MM.1S (cell line): ENCODE data around the gene GNAQ.

Source experiments
- EZH2 ChIP-seq: fragments of 300-600 bp; sonication (generic); optimal IDR thresholded peaks from 2 replicates; pipeline ENCODE3; 2017; ENCODE audit warnings: low read depth, mild to moderate bottlenecking, antibody characterized with exemption, low read length, mixed read lengths
- EZH2phosphoT487 ChIP-seq: fragments of 300-600 bp; sonication (generic); IDR thresholded peaks from 2 replicates; pipeline ENCODE4 v1.6.1; 2018; ENCODE audit warnings: antibody characterized with exemption, low read length
- TF ChIP-seq, protein P1 (sequence below): fragments of 300-600 bp; sonication (generic); IDR thresholded peaks from 2 replicates; pipeline ENCODE4 v1.5.1; 2016; ENCODE audit warnings: antibody characterized with exemption, low read length, mixed read lengths

DNA sequence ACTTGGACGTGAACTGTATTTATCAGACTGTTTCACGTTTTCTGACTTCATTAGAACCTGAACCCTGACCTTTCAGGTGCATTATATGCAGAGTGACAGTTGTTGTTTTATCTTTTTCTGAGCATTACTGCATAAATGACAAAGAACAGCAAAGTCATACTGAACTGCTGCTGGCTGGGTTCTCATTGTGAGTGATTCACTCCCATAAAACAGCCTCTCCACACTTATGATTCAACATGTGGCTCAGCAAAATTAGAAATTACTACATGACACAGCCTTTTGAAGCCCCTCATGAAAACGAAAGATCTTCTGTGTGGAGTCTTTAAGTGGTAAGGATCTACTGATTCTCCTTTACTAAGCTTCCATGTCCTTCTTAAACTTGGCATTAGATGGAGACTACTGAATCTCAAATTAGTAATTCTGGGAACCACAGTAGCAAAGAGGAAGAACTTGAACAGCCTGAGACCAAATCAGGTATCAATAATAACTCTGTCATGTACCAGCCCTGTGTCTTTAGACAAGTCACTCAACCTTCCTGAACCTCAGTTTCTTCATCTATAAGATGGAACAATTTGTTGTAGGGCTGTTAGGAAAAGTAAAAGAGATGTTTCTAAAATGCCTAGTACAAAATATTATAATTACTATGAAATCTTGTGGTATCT lies 211.2 kb downstream of the GNAQ start:
- TF ChIP-seq, protein P1, sequence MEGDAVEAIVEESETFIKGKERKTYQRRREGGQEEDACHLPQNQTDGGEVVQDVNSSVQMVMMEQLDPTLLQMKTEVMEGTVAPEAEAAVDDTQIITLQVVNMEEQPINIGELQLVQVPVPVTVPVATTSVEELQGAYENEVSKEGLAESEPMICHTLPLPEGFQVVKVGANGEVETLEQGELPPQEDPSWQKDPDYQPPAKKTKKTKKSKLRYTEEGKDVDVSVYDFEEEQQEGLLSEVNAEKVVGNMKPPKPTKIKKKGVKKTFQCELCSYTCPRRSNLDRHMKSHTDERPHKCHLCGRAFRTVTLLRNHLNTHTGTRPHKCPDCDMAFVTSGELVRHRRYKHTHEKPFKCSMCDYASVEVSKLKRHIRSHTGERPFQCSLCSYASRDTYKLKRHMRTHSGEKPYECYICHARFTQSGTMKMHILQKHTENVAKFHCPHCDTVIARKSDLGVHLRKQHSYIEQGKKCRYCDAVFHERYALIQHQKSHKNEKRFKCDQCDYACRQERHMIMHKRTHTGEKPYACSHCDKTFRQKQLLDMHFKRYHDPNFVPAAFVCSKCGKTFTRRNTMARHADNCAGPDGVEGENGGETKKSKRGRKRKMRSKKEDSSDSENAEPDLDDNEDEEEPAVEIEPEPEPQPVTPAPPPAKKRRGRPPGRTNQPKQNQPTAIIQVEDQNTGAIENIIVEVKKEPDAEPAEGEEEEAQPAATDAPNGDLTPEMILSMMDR, result no peak
- no peak for TF ChIP-seq EZH2
- TF ChIP-seq EZH2phosphoT487, result no peak
